Mucosa of rectum (tissue), 2 donors: Measurements from ENCODE around the gene KCTD17.

Source experiments
- H3K27ac ChIP-seq, 2 donors: one replicate each; pipeline ENCODE4 v1.7.0; 2013; ENCODE audit warnings: inconsistent platforms in 2 of 2, low read depth in 2 of 2, low read length in 2 of 2
- H3K27me3 ChIP-seq, 2 donors: one replicate each; pipeline ENCODE4 v1.7.0; 2013; ENCODE audit warnings: low read length in 2 of 2; ENCODE audit not compliant: control insufficient read depth in 2 of 2, insufficient read depth in 2 of 2
- H3K36me3 ChIP-seq, 2 donors: one replicate each; pipeline ENCODE4 v1.7.0; 2013; ENCODE audit warnings: low read length in 2 of 2; ENCODE audit not compliant: control insufficient read depth in 2 of 2, insufficient read depth in 2 of 2
- H3K4me1 ChIP-seq, 2 donors: one replicate each; pipeline ENCODE4 v1.7.0; 2013; ENCODE audit warnings: low read length in 2 of 2, mild to moderate bottlenecking in 1 of 2; ENCODE audit not compliant: control insufficient read depth in 2 of 2, insufficient read depth in 2 of 2
- H3K4me3 ChIP-seq, 2 donors: one replicate each; pipeline ENCODE4 v1.7.0; 2013; ENCODE audit warnings: low read length in 2 of 2
- H3K9ac ChIP-seq, 2 donors: one replicate each; pipeline ENCODE4 v1.7.0; 2013; ENCODE audit warnings: low read length in 2 of 2, low read depth in 1 of 2, mild to moderate bottlenecking in 1 of 2
- H3K9me3 ChIP-seq, 2 donors: one replicate each; pipeline ENCODE4 v1.7.0; 2013; ENCODE audit warnings: low read length in 2 of 2; ENCODE audit not compliant: control insufficient read depth in 2 of 2
- donor health status: healthy.
- donor health status: Normal muscosa, but diverticular disease.

Gene KCTD17

GRCh38 chr22:37051391-37052385 is at the start of gene KCTD17:
Gene KCTD17 (plus strand): TSS chr22:37051742. CDS start chr22:37051761, 19 bp downstream.
- Histone ChIP-seq H3K4me3 (peak within 1 kb of the TSS; percentile 64), H3K36me3 (peaks cover 2 to 6% of the 10 kb centered on the region in 2 donors), H3K27ac (peak within 1 kb of the TSS; percentile 83 to 89), H3K9me3 (no peaks in the 10 kb centered on the region), H3K4me1 (peaks cover 26 to 29% of the 10 kb centered on the region in 2 donors), H3K27me3 (no peaks in the 10 kb centered on the region), H3K9ac (peak within 1 kb of the TSS; percentile 18 to 46)

- no peak overlapping the region for H3K27ac ChIP-seq
- H3K27me3 ChIP-seq: no peaks in the 10 kb centered on the region
- no peaks in the 10 kb centered on the region for H3K36me3 ChIP-seq
- no peak overlapping the region for H3K9ac ChIP-seq
- H3K9me3 ChIP-seq: no peaks in the 10 kb centered on the region
- no peaks in the 10 kb centered on the region for H3K4me1 ChIP-seq
- no peak overlapping the region for H3K4me3 ChIP-seq
Measured at GRCh38 chr22:37001826-37002225, 49.7 kb upstream of the KCTD17 start.

GRCh38 chr22:37002633-37003032 is 48.9 kb upstream of the KCTD17 start:
- Histone ChIP-seq H3K36me3 (no peaks in the 10 kb centered on the region), H3K27me3 (no peaks in the 10 kb centered on the region), H3K4me1 (no peaks in the 10 kb centered on the region), H3K9me3 (no peaks in the 10 kb centered on the region), H3K4me3 (no peak overlapping the region), H3K27ac (no peak overlapping the region), H3K9ac (no peak overlapping the region)

- H3K27me3 ChIP-seq: no peaks in the 10 kb centered on the region
- H3K4me3 ChIP-seq: no peak overlapping the region
- H3K9me3 ChIP-seq: no peaks in the 10 kb centered on the region
- peaks cover 9 to 12% of the 10 kb centered on the region in 2 donors for H3K4me1 ChIP-seq
- H3K9ac ChIP-seq: no peak overlapping the region
- H3K36me3 ChIP-seq: peaks cover 0 to 6% of the 10 kb centered on the region in 2 donors
- H3K27ac ChIP-seq: no peak overlapping the region
Measured at GRCh38 chr22:37007651-37008050, 43.9 kb upstream of the KCTD17 start.

GRCh38 chr22:37008365-37008764 is 43.2 kb upstream of the KCTD17 start:
- no peak overlapping the region for H3K9ac ChIP-seq
- H3K4me1 ChIP-seq: peaks cover 14 to 20% of the 10 kb centered on the region in 2 donors
- H3K36me3 ChIP-seq: peaks cover 0 to 6% of the 10 kb centered on the region in 2 donors
- no peaks in the 10 kb centered on the region for H3K9me3 ChIP-seq
- H3K27me3 ChIP-seq: no peaks in the 10 kb centered on the region
- no peak overlapping the region for H3K4me3 ChIP-seq
- no peak overlapping the region for H3K27ac ChIP-seq

GRCh38 chr22:37009490-37009889 is 42.1 kb upstream of the KCTD17 start:
- Histone ChIP-seq H3K9me3 (no peaks in the 10 kb centered on the region), H3K4me3 (no peak overlapping the region), H3K9ac (no peak overlapping the region), H3K4me1 (peaks cover 20 to 28% of the 10 kb centered on the region in 2 donors), H3K36me3 (peaks cover 0 to 6% of the 10 kb centered on the region in 2 donors), H3K27me3 (no peaks in the 10 kb centered on the region), H3K27ac (no peak overlapping the region)

GRCh38 chr22:37010174-37010573 is 41.4 kb upstream of the KCTD17 start:
- Histone ChIP-seq H3K27ac (no peak overlapping the region), H3K36me3 (peaks cover 0 to 6% of the 10 kb centered on the region in 2 donors), H3K9me3 (no peaks in the 10 kb centered on the region), H3K27me3 (no peaks in the 10 kb centered on the region), H3K9ac (no peak overlapping the region), H3K4me1 (peaks cover 27 to 34% of the 10 kb centered on the region in 2 donors), H3K4me3 (no peak overlapping the region)

GRCh38 chr22:37010976-37011375 is 40.6 kb upstream of the KCTD17 start:
- Histone ChIP-seq H3K9ac (no peak overlapping the region), H3K9me3 (no peaks in the 10 kb centered on the region), H3K27ac (peak overlapping the region; percentile 0 to 95), H3K4me1 (peaks cover 30 to 40% of the 10 kb centered on the region in 2 donors), H3K27me3 (no peaks in the 10 kb centered on the region), H3K36me3 (peaks cover 0 to 6% of the 10 kb centered on the region in 2 donors), H3K4me3 (no peak overlapping the region)

- Histone ChIP-seq H3K4me1 (peaks cover 34 to 43% of the 10 kb centered on the region in 2 donors), H3K27ac (peak overlapping the region; percentile 71 to 95), H3K9ac (no peak overlapping the region), H3K9me3 (no peaks in the 10 kb centered on the region), H3K27me3 (no peaks in the 10 kb centered on the region), H3K36me3 (peaks cover 0 to 9% of the 10 kb centered on the region in 2 donors), H3K4me3 (no peak overlapping the region)
Measured at GRCh38 chr22:37011472-37011871, 40.1 kb upstream of the KCTD17 start.

- Histone ChIP-seq H3K27ac (peak overlapping the region; percentile 71 to 95), H3K4me1 (peaks cover 43 to 52% of the 10 kb centered on the region in 2 donors), H3K4me3 (no peak overlapping the region), H3K36me3 (peaks cover 4 to 12% of the 10 kb centered on the region in 2 donors), H3K9ac (no peak overlapping the region), H3K27me3 (no peaks in the 10 kb centered on the region), H3K9me3 (no peaks in the 10 kb centered on the region)
Measured at GRCh38 chr22:37012262-37012904, 39.2 kb upstream of the KCTD17 start.
